ENCODE data around the gene C14orf119.

The C14orf119 gene

GRCh38 chr14:23143911-23144310, 48.6 kb downstream of the C14orf119 start:
- no peak for TF ChIP-seq CTCF (conservative IDR thresholded peaks at IDR 0.05; ENCODE audit: low read depth)
- DNase-seq (ENCODE audit: low spot score) = no peak
- ChIA-PET CTCF (interaction anchor here (1.2 kb wide), 1 partner anchor 43 kb away, joined by 5 read pairs; no protein-coding TSS in a partner anchor), POLR2A (ENCODE audit: low non-redundant PET) (no interaction called here)
- H3K27ac ChIP-seq = no peak overlapping the region

- H3K27ac ChIP-seq = no peak overlapping the region; the same call in 1 of the 2 replicates
- ChIA-PET POLR2A (ENCODE audit: low non-redundant PET) (no interaction called here), CTCF (interaction anchor here (1.6 kb wide), 1 partner anchor 25 kb away, joined by 6 read pairs; no protein-coding TSS in a partner anchor)
- TF ChIP-seq CTCF (conservative IDR thresholded peaks at IDR 0.05; ENCODE audit: low read depth) = no peak
- DNase-seq (ENCODE audit: low spot score) = no peak
Measured at GRCh38 chr14:23145794-23146350, 50.6 kb downstream of the C14orf119 start.

GRCh38 chr14:23146351-23146910, 51.1 kb downstream of the C14orf119 start:
- POLR2A ChIA-PET (ENCODE audit: low non-redundant PET) = no interaction called here
- DNase-seq (ENCODE audit: low spot score) = no peak
- CTCF ChIA-PET = no interaction called here
- H3K27ac ChIP-seq = peak overlapping the region; percentile 53
- no peak for TF ChIP-seq CTCF (conservative IDR thresholded peaks at IDR 0.05; ENCODE audit: low read depth)

- no peak for DNase-seq (ENCODE audit: low spot score)
- ChIA-PET POLR2A (ENCODE audit: low non-redundant PET) (no interaction called here), CTCF (interaction anchor here (0.5 kb wide), 1 partner anchor 70 kb away, joined by 3 read pairs; no protein-coding TSS in a partner anchor)
- no peak for TF ChIP-seq CTCF (conservative IDR thresholded peaks at IDR 0.05; ENCODE audit: low read depth)
- peak overlapping the region; percentile 53 for H3K27ac ChIP-seq
Measured at GRCh38 chr14:23146980-23147379, 51.7 kb downstream of the C14orf119 start.

- H3K27ac ChIP-seq = peak overlapping the region; percentile 67
- CTCF ChIA-PET = interaction anchor here (0.5 to 0.6 kb wide), 2 partner anchors 69 to 1161 kb away, joined by 3 read pairs; no protein-coding TSS in a partner anchor
- POLR2A ChIA-PET (ENCODE audit: low non-redundant PET) = no interaction called here
Measured at GRCh38 chr14:23147676-23148075, 52.4 kb downstream of the C14orf119 start.

More at GRCh38 chr14:23147676-23148075, 52.4 kb downstream of the C14orf119 start:
- no peak for TF ChIP-seq CTCF (conservative IDR thresholded peaks at IDR 0.05; ENCODE audit: low read depth)
- no peak for DNase-seq (ENCODE audit: low spot score)
